Measurements from ENCODE around the gene EWSR1.

DNA sequence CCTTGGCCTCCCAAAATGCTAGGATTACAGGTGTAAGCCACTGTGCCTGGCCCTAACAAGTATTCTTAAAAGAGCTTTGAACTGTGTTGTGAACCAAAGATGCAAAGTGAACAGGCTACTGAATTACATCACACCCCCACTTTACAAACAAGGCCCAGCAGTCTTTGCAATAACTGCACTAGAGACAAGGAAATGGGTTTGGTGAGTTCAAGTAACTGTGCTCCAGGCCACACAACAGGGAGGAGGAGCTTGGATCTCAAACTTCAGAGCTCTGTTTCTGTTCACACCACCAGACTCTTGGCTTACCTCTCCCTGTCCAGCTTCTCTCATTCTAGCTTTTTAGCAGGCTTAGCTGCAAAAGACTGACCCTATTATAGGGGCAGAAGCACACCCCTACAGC, 77.9 kb downstream of the EWSR1 start:
- TF ChIP-seq, protein P1, sequence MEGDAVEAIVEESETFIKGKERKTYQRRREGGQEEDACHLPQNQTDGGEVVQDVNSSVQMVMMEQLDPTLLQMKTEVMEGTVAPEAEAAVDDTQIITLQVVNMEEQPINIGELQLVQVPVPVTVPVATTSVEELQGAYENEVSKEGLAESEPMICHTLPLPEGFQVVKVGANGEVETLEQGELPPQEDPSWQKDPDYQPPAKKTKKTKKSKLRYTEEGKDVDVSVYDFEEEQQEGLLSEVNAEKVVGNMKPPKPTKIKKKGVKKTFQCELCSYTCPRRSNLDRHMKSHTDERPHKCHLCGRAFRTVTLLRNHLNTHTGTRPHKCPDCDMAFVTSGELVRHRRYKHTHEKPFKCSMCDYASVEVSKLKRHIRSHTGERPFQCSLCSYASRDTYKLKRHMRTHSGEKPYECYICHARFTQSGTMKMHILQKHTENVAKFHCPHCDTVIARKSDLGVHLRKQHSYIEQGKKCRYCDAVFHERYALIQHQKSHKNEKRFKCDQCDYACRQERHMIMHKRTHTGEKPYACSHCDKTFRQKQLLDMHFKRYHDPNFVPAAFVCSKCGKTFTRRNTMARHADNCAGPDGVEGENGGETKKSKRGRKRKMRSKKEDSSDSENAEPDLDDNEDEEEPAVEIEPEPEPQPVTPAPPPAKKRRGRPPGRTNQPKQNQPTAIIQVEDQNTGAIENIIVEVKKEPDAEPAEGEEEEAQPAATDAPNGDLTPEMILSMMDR (IDR thresholded peaks at IDR 0.05; ENCODE audit: insufficient read depth, low read depth, low read length): no peak
- TF ChIP-seq EZH2 (IDR thresholded peaks at IDR 0.05; ENCODE audit: insufficient read depth, low read length): no peak

All from astrocyte (in vitro differentiated cells and primary cell).